HepG2 (cell line): ENCODE measurements around the gene OTUB2. TPM values are rescaled to one million over a fixed set of nuclear protein-coding genes. Genes with fewer than 3 reads are reported as not detected.

Experiments
- ATAC-seq: fragments of 200-7000 bp; cut with Tn5 transposase; 3 replicates; pipeline ENCODE4 v1.9.1; 2020; ENCODE audit warnings: mild to moderate bottlenecking, moderate library complexity
- BruUV-seq: library from RNA; stranded (reverse); fragments of 400-500 nt; replicated peaks from 2 replicates; lab custom pipeline; 2021; lab: Mats Ljungman, UMichigan
- CTCF ChIA-PET: fragments of 300-600 bp; formaldehyde crosslinking; extraction: SDS; loops from one replicate; lab custom pipeline; 2021; ENCODE audit warnings: low total read pairs, inconsistent platforms, low intra/inter-chr PET ratio; lab: Yijun Ruan, JAX
- POLR2A ChIA-PET: fragments of 350-600 bp; sonication (Branson Sonifier 250); formaldehyde crosslinking; loops from one replicate; lab custom pipeline; 2020; ENCODE audit warnings: antibody characterized with exemption, inconsistent platforms; lab: Yijun Ruan, JAX
- DNase-seq: peaks from one replicate; pipeline ENCODE4 v3.0.0-alpha.2; 2015; ENCODE audit warnings: low spot score
- FAIRE-seq: peaks from 3 replicates; lab custom pipeline; 2011; peaks lifted over from hg19 to GRCh38; lab: Jason Lieb, UNC
- H2AFZ ChIP-seq: one replicate; pipeline ENCODE4 v1.6.1; 2011; ENCODE audit warnings: low read length, inconsistent platforms
- H3K27ac ChIP-seq: fragments of 300-600 bp; 3 replicates; pipeline ENCODE4 v1.8.0; 2011; ENCODE audit warnings: mixed run types, mild to moderate bottlenecking, mixed read lengths, low read length, inconsistent platforms; ENCODE audit not compliant: insufficient read depth; ENCODE audit errors: extremely low read length
- H3K27me3 ChIP-seq, 2 experiments: fragments of 200-600 bp in 1 of 2; 2 replicates in 1 of 2; 3 replicates in 1 of 2; pipeline versions ENCODE4 v1.6.0 to v1.8.0; 2011; ENCODE audit warnings: low read length in 2 of 2, mild to moderate bottlenecking in 2 of 2, moderate library complexity in 2 of 2, inconsistent platforms in 1 of 2; ENCODE audit not compliant: insufficient read depth in 2 of 2, control insufficient read depth in 1 of 2
- H3K36me3 ChIP-seq, 2 experiments: fragments of 200-600 bp in 1 of 2; replicated peaks in 1 of 2; 2 replicates in 1 of 2; 3 replicates in 1 of 2; pipeline versions ENCODE4 v1.5.1 to v1.8.0; 2011; ENCODE audit warnings: low read length in 2 of 2, inconsistent platforms in 1 of 2; ENCODE audit not compliant: insufficient read depth in 2 of 2, control insufficient read depth in 1 of 2
- H3K4me1 ChIP-seq: 2 replicates; pipeline ENCODE4 v1.5.1; 2012; ENCODE audit warnings: low read length, inconsistent platforms; ENCODE audit not compliant: insufficient read depth
- H3K4me2 ChIP-seq: 2 replicates; pipeline ENCODE4 v1.6.0; 2011; ENCODE audit warnings: low read depth, low read length, inconsistent platforms
- H3K4me3 ChIP-seq, 3 experiments: fragments of 200-600 bp in 1 of 3; sonication (generic), shearing (Covaris generic) in 1 of 3; replicated peaks in 1 of 3; 2 replicates each; pipeline ENCODE4 v1.5.1; 2011 to 2016; ENCODE audit warnings: low read length in 3 of 3, inconsistent platforms in 2 of 3, low read depth in 2 of 3, mild to moderate bottlenecking in 2 of 3, control low read depth in 1 of 3, mixed read lengths in 1 of 3; ENCODE audit not compliant: insufficient read depth in 1 of 3
- H3K79me2 ChIP-seq: one replicate; pipeline ENCODE4 v1.6.1; 2011; ENCODE audit warnings: low read length, inconsistent platforms; ENCODE audit not compliant: insufficient read depth
- H3K9ac ChIP-seq: 2 replicates; pipeline ENCODE4 v1.6.0; 2011; ENCODE audit warnings: mild to moderate bottlenecking, low read depth, low read length, inconsistent platforms; ENCODE audit not compliant: insufficient read depth
- H3K9me3 ChIP-seq: 2 replicates; pipeline ENCODE4 v1.5.1; 2012; ENCODE audit warnings: mild to moderate bottlenecking, low read length
- H4K20me1 ChIP-seq: 2 replicates; pipeline ENCODE4 v1.6.0; 2011; ENCODE audit warnings: inconsistent platforms, mild to moderate bottlenecking, low read length, moderate library complexity; ENCODE audit not compliant: insufficient read depth
- CHCHD3 ChIP-seq: sonication (generic); formaldehyde crosslinking; IDR thresholded peaks from 2 replicates; pipeline ENCODE4 v1.8.0; 2022; ENCODE audit warnings: mild to moderate bottlenecking, missing genetic modification reagents, moderate library complexity
- CTCF ChIP-seq: sonication (generic); formaldehyde crosslinking; IDR thresholded peaks from 2 replicates; pipeline ENCODE4 v1.5.0; 2020; ENCODE audit warnings: mild to moderate bottlenecking, missing genetic modification reagents, moderate library complexity
- JUNB ChIP-seq: sonication (generic); formaldehyde crosslinking; IDR thresholded peaks from 2 replicates; pipeline ENCODE4 v1.8.0; 2022; ENCODE audit warnings: missing genetic modification reagents, mild to moderate bottlenecking, borderline replicate concordance
- MAFF ChIP-seq: IDR thresholded peaks from 2 replicates; pipeline ENCODE4 v1.6.1; 2011; ENCODE audit warnings: low read depth, low read length, improper control_type of control experiment
- MAFK ChIP-seq, 2 experiments: IDR thresholded peaks in 1 of 2; conservative IDR thresholded peaks in 1 of 2; 2 replicates each; pipeline ENCODE4 v1.6.1; 2011; ENCODE audit warnings: improper control_type of control experiment in 2 of 2, low read length in 2 of 2
- TFAP4 ChIP-seq: sonication (generic); IDR thresholded peaks from 2 replicates; pipeline ENCODE4 v1.6.1; 2016; ENCODE audit warnings: low read depth, borderline replicate concordance
- ZNF777 ChIP-seq: sonication (generic); formaldehyde crosslinking; IDR thresholded peaks from 2 replicates; pipeline ENCODE4 v1.4.0; 2020; ENCODE audit warnings: missing genetic modification reagents
- WGBS: methylation state at CpG from one replicate; pipeline ENCODE4 v1.1.6; 2017; ENCODE audit warnings: low lambda C conversion rate; 5-methylcytosine and 5-hydroxymethylcytosine counted together
- in situ Hi-C: cut with HindIII; loops from 2 replicates; pipeline ENCODE4 v1.10.0; 2017; ENCODE audit warnings: low pct_unique_long_range_greater_than_20kb; ENCODE audit not compliant: extremely low pct_ligation_motif_present
- intact Hi-C: fragments of 100-400 bp; cut with micrococcal nuclease; formaldehyde crosslinking; loops from one replicate; pipeline ENCODE4 v1.10.0; 2022; ENCODE audit not compliant: unreplicated experiment
- polyA plus RNA-seq, 8 experiments: library from polyadenylated mRNA; depleted of rRNA in 3 of 8; stranded (reverse) in 7 of 8; unstranded in 1 of 8; fragments of >200 nt; fragmentation: Illumina TruSeq in 4 of 8; extraction: Trizol in 4 of 8; gene quantifications; 2 replicates each; pipeline versions ENCODE4 v1.2.1 to v1.2.3, GENCODE V29; 2011 to 2016; ENCODE audit warnings: low read depth in 4 of 8, missing spikeins in 1 of 8, mixed read lengths in 1 of 8; ENCODE audit not compliant: insufficient read depth in 1 of 8
- total RNA-seq, 5 experiments: library from RNA; depleted of rRNA; stranded (reverse); fragments of >200 nt; fragmentation: Illumina TruSeq; extraction: Trizol; gene quantifications; 2 replicates each; pipeline ENCODE4 v1.2.3, GENCODE V29; 2016; ENCODE audit warnings: low read depth in 1 of 5

OTUB2 gene
- total and polyA plus RNA-seq, 2 of the 13 experiments (the other 11 are each of a cell fraction or from before 2014, with no cell fraction given), result 2.2 to 2.4 TPM

GRCh38 chr14:93997916-93998870, 27.9 kb upstream of the OTUB2 start:
- FAIRE-seq, result no peak
- no peaks in the 10 kb centered on the region for H3K36me3 ChIP-seq
- BruUV-seq, result no TSS peak
- H3K4me1 ChIP-seq, result peaks cover 58% of the 10 kb centered on the region
- no peak for DNase-seq
- H2AFZ ChIP-seq, result no peak overlapping the region
- no peak overlapping the region for H3K9ac ChIP-seq
- peak; percentile 63 to 66 for TF ChIP-seq MAFK (conservative IDR thresholded peaks at IDR 0.05 in 1 of 2, IDR thresholded peaks at IDR 0.05 in 1 of 2; ENCODE audit: low read length in 2 of 2)
- TF ChIP-seq CTCF (CRISPR knock-in tag), result 0 out of 2 replicates have a peak, but pooled peaks have one; percentile 6
- TF ChIP-seq JUNB (CRISPR knock-in tag), result no peak
- TF ChIP-seq ZNF777 (CRISPR knock-in tag), result 0 out of 2 replicates have a peak, but pooled peaks have one; percentile 20
- peak; percentile 68 for TF ChIP-seq MAFF
- no peak for TF ChIP-seq CHCHD3 (CRISPR knock-in tag)
- TF ChIP-seq TFAP4, result peak; percentile 62; the same call in 1 of the 2 replicates
- H3K4me3 ChIP-seq, result no peak overlapping the region
- in situ Hi-C loops, result no loop called here
- peaks cover 2 to 47% of the 10 kb centered on the region in 2 experiments; a peak in 4 of 5 replicates for H3K27me3 ChIP-seq
- intact Hi-C loops, result no loop called here
- H3K27ac ChIP-seq, result no peak overlapping the region
- no peaks in the 10 kb centered on the region for H3K79me2 ChIP-seq
- POLR2A ChIA-PET, result interaction anchor here (1.2 to 2.0 kb wide), 7 partner anchors 13 to 294 kb away, joined by 3 to 11 read pairs (median 4); partner anchors contain the start of gene SERPINA10
- peak; percentile 41 for ATAC-seq
- H3K9me3 ChIP-seq, result no peaks in the 10 kb centered on the region
- CTCF ChIA-PET, result no interaction called here
- no peaks in the 10 kb centered on the region for H4K20me1 ChIP-seq
- WGBS, result 30% methylated on average over 12 of the region's 17 CpGs
- H3K4me2 ChIP-seq, result peak overlapping the region; percentile 33; the same call in 1 of the 2 replicates
